D341Med (cell line): Measurements from ENCODE around the gene ACOT2.
A peak's percentile ranks its signal among the peaks of the same experiment; 100 is the strongest.
"Not testable (repeated sequence)": the region's sequence is repeated elsewhere in the genome, so short reads cannot be mapped to it uniquely, and the experiment has no call there.

Experiments
- DNase-seq: peaks from one replicate; pipeline ENCODE4 v3.0.0; 2012; ENCODE audit warnings: low spot score

Gene ACOT2

GRCh38 chr14:73567951-73568885 lies 795 bp upstream of the ACOT2 start:
- DNase-seq, result no peak

GRCh38 chr14:73568886-73569184 lies 178 bp upstream of the ACOT2 start:
- DNase-seq, result not testable (repeated sequence)

GRCh38 chr14:73570913-73571312 lies 1.9 kb downstream of the ACOT2 start:
- peak; percentile 76 for DNase-seq

- DNase-seq, result not testable (repeated sequence)
Measured at GRCh38 chr14:73573034-73573433, 4.0 kb downstream of the ACOT2 start.

- DNase-seq, result not testable (repeated sequence)
Measured at GRCh38 chr14:73573740-73574139, 4.7 kb downstream of the ACOT2 start.

GRCh38 chr14:73574251-73574650 lies 5.2 kb downstream of the ACOT2 start:
- not testable (repeated sequence) for DNase-seq

GRCh38 chr14:73576391-73576790 lies 7.4 kb downstream of the ACOT2 start:
- no peak for DNase-seq

- DNase-seq, result not testable (repeated sequence)
Measured at GRCh38 chr14:73577214-73577613, 8.2 kb downstream of the ACOT2 start.

GRCh38 chr14:73582102-73582979 lies 13.3 kb downstream of the ACOT2 start:
- not testable (repeated sequence) for DNase-seq

GRCh38 chr14:73588695-73589094 lies 19.7 kb downstream of the ACOT2 start:
- DNase-seq, result no peak

- no peak for DNase-seq
Measured at GRCh38 chr14:73589116-73589515, 20.1 kb downstream of the ACOT2 start.

- not testable (repeated sequence) for DNase-seq
Measured at GRCh38 chr14:73590673-73591004, 21.6 kb downstream of the ACOT2 start.

GRCh38 chr14:73591690-73592449 lies 22.9 kb downstream of the ACOT2 start, which contains the start of gene ACOT4:
ACOT4 (plus strand) TSS chr14:73591873; CDS start chr14:73591960, 87 bp downstream.
- DNase-seq, result no peak

GRCh38 chr14:73594491-73594890 lies 25.5 kb downstream of the ACOT2 start:
- no peak for DNase-seq

GRCh38 chr14:73599499-73599898 lies 30.5 kb downstream of the ACOT2 start:
- no peak for DNase-seq

- DNase-seq, result no peak
Measured at GRCh38 chr14:73602994-73603393, 34.0 kb downstream of the ACOT2 start.

- no peak for DNase-seq
Measured at GRCh38 chr14:73606271-73606670, 37.3 kb downstream of the ACOT2 start.

- no peak for DNase-seq
Measured at GRCh38 chr14:73607241-73607640, 38.2 kb downstream of the ACOT2 start.

- no peak for DNase-seq
Measured at GRCh38 chr14:73610687-73611086, 41.7 kb downstream of the ACOT2 start.

- peak; percentile 89 for DNase-seq
Measured at GRCh38 chr14:73612339-73613045, 43.5 kb downstream of the ACOT2 start, which contains the start of gene ACOT6. ACOT6 (plus strand) TSS chr14:73612517; CDS start chr14:73612572, 55 bp downstream.

- no peak for DNase-seq
Measured at GRCh38 chr14:73613046-73613383, 44.0 kb downstream of the ACOT2 start.
